K562 (cell line): ENCODE results near the gene TGM3.

Source experiments
- ARID2 ChIP-seq: fragments of 450-650 bp; IDR thresholded peaks from 2 replicates; pipeline ENCODE4 v1.6.1; 2017; ENCODE audit warnings: antibody characterized with exemption, mild to moderate bottlenecking
- ARNT ChIP-seq, 2 experiments: fragments of 450-650 bp; IDR thresholded peaks; 2 replicates each; pipeline ENCODE4 v1.6.1; 2016; ENCODE audit warnings: mild to moderate bottlenecking in 1 of 2
- BACH1 ChIP-seq: fragments of 200-800 bp; sonication (Bioruptor generic); IDR thresholded peaks from 2 replicates; pipeline ENCODE4 v1.6.1; 2016; ENCODE audit warnings: missing genetic modification characterization, missing compliant biosample characterization
- CTCF ChIP-seq, 3 experiments: IDR thresholded peaks in 2 of 3; conservative IDR thresholded peaks in 1 of 3; 2 replicates each; pipeline ENCODE4 v1.5.1; 2011 to 2012; ENCODE audit warnings: low read length in 3 of 3, mild to moderate bottlenecking in 3 of 3, control low read depth in 2 of 3, improper control_type of control experiment in 1 of 3, inconsistent platforms in 1 of 3, low read depth in 1 of 3, mixed read lengths in 1 of 3, moderate library complexity in 1 of 3; ENCODE audit not compliant: insufficient read depth in 2 of 3
- DLX4 ChIP-seq: fragments of 250-450 bp; sonication (Bioruptor Pico); IDR thresholded peaks from 2 replicates; pipeline ENCODE4 v1.6.1; 2021; ENCODE audit warnings: mild to moderate bottlenecking
- EHMT2 ChIP-seq: fragments of 450-650 bp; IDR thresholded peaks from 2 replicates; pipeline ENCODE4 v1.6.1; 2018; ENCODE audit warnings: antibody characterized with exemption
- EP300 ChIP-seq: IDR thresholded peaks from 2 replicates; pipeline ENCODE4 v1.6.1; 2012; ENCODE audit warnings: low read length, improper control_type of control experiment
- NFRKB ChIP-seq: fragments of 450-650 bp; IDR thresholded peaks from 2 replicates; pipeline ENCODE4 v1.6.1; 2016; ENCODE audit warnings: low read depth
- NFYB ChIP-seq: IDR thresholded peaks from 2 replicates; pipeline ENCODE4 v1.6.1; 2011; ENCODE audit warnings: mild to moderate bottlenecking, moderate library complexity; ENCODE audit not compliant: insufficient read length; ENCODE audit errors: extremely low read depth
- PHF8 ChIP-seq: fragments of 200-600 bp; sonication (generic); IDR thresholded peaks from 2 replicates; pipeline ENCODE4 v1.6.1; 2012; ENCODE audit warnings: mixed run types, mild to moderate bottlenecking, inconsistent platforms, low read length, moderate library complexity, borderline replicate concordance
- POLR2A ChIP-seq: fragments of 450-650 bp; conservative IDR thresholded peaks from 2 replicates; pipeline ENCODE4 v1.6.1; 2016
- YY1 ChIP-seq, 3 experiments: IDR thresholded peaks; 2 replicates each; pipeline ENCODE4 v1.6.1; 2011; ENCODE audit warnings: low read length in 2 of 3, mild to moderate bottlenecking in 2 of 3, moderate library complexity in 2 of 3, borderline replicate concordance in 1 of 3, control low read depth in 1 of 3, low read depth in 1 of 3; ENCODE audit not compliant: insufficient read depth in 3 of 3, insufficient replicate concordance in 2 of 3, control insufficient read depth in 1 of 3, insufficient read length in 1 of 3; ENCODE audit errors: extremely low read depth in 1 of 3
- ZNF316 ChIP-seq: fragments of 450-650 bp; IDR thresholded peaks from 2 replicates; pipeline ENCODE4 v1.6.1; 2016
- ZNF766 ChIP-seq: fragments of 200-800 bp; sonication (Bioruptor generic); conservative IDR thresholded peaks from 2 replicates; pipeline ENCODE4 v1.6.1; 2016; ENCODE audit warnings: missing genetic modification characterization, missing compliant biosample characterization

- TF ChIP-seq EHMT2 (no peak), BACH1 (tag) (no peak), ARID2 (no peak), CTCF (IDR thresholded peaks at IDR 0.05 in 2 of 3, conservative IDR thresholded peaks at IDR 0.05 in 1 of 3; ENCODE audit: insufficient read depth in 2 of 3, low read depth in 1 of 3, low read length in 3 of 3) (no peak), NFRKB (no peak), ARNT (IDR thresholded peaks at IDR 0.05) (no peak), NFYB (no peak), PHF8 (no peak), EP300 (no peak), YY1 (IDR thresholded peaks at IDR 0.05; ENCODE audit: borderline replicate concordance in 1 of 3, control insufficient read depth in 1 of 3, extremely low read depth in 1 of 3, insufficient read depth in 3 of 3, insufficient read length in 1 of 3, insufficient replicate concordance in 2 of 3, low read depth in 1 of 3, low read length in 2 of 3) (no peak), ZNF766 (no peak), POLR2A (no peak), DLX4 (CRISPR knock-in tag) (no peak), ZNF316 (no peak)
Measured at GRCh38 chr20:2379511-2380229, 83.9 kb downstream of the TGM3 start.
